CD4-positive, alpha-beta T cell treated with Interleukin-6 at 100 ng/mL for 8 hours (primary cell): ENCODE data around the gene ADRA2C.

Experiments used
- DNase-seq: peaks from one replicate; pipeline ENCODE4 v3.0.0-alpha.2; 2020; ENCODE audit warnings: mixed read lengths, low spot score

The ADRA2C gene

DNA sequence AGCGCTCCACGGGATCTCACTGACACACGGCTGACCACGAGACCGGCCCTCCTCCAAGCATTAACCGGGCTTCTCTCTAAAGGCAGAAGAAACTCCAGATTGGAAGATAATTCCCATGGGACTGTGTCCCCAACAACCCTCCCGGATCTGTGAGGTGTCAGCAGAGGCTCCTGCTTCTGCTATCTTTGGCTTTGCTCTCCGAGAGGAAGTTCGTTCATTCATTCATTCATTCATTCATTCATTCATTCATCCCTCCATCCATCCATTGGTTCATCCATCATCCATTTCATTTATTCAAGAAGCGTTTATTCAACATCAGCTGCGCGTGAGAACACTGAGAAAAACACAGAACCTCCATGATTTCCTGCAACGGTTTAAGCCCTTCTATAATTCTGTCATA is 11.5 kb downstream of the ADRA2C start:
- no peak for DNase-seq

DNA sequence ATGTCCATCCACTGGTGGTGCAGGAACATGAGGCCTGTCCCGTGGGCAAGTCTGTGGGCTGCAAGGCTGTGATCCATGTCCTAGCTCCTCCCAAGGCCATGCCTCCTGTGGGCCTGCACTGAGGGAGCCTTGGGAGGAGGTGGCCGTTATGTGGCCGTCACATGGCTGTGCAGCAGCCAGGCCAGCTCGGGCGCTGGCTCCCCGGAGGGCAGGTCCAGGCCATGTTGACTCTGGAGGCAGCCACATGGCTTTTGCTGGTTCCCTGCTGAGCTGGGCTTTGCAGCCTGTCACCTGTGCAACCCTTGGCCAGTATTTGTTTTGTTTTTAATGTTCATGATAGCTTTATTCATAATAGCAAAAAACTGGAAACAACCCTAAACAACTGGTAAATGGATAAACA is 13.3 kb downstream of the ADRA2C start:
- DNase-seq, result no peak

DNA sequence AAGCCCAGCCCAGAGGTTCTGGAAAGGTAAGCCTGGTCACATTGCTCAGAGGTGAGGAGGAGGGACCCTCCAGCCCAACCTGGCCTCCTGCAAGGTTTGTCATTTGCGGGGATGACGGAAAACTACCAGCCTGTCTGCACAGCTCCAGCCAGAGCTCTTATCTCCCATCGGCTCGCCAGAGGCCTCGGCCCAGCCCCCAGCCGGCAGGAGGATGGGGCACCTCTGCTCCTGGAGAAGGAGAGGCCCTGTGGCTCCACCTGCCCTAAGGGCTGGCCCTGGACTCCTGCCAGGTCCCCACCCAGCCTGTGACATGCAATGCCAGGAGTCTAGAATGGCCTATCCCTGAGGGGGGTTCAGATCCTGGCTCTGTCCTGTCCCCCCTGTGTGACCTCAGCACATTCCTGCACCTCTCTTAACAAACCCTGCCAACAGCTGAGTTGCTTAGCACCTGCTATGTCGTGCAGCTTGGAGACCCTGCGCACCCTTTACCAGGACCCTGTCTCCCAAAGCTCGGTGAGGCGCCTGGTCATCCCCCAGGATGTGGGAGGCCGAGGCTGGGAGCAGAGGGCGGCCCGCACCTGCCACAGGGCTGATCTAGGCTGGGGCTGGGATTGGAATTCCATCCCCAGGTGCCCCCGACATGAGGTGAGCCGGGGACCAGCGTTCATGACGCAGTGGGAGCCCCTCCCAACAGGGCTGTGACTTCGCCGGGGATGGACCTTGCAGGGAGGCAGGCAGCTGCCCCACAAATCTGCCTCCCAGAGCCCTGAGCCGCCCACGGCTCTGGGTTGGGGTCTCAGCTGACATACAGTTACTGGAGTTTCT is 14.4 kb downstream of the ADRA2C start:
- no peak for DNase-seq

DNA sequence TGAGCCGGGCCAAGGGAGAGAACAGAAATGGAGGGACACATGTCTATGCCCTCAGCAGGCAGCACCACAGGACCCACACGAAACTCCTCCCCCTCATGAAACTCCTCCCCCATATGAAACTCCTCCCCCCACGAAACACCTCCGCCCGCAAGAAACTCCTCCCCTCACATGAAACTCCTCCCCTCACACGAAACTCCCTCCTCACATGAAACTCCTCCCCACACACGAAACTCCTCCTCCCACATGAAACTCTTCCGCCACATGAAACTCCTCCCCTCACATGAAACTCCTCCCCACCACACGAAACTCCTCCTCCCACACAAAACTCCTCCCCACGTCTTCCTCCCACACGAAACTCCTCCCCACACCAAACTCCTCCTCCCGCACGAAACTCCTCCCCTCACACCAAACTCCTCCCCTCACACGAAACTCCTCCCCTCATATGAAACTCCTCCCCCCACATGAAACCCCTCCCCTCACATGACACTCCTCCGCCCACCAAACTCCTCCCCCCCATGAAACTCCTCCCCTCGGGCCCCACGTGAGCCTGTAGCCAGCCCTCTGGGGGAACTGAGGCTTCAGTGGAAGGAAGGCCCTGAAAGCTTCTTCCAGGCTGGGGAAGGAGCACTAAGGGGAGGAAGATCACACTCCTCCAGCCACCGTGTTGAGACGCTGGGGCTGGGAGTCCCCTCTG is 15.2 kb downstream of the ADRA2C start:
- DNase-seq, result no peak

DNA sequence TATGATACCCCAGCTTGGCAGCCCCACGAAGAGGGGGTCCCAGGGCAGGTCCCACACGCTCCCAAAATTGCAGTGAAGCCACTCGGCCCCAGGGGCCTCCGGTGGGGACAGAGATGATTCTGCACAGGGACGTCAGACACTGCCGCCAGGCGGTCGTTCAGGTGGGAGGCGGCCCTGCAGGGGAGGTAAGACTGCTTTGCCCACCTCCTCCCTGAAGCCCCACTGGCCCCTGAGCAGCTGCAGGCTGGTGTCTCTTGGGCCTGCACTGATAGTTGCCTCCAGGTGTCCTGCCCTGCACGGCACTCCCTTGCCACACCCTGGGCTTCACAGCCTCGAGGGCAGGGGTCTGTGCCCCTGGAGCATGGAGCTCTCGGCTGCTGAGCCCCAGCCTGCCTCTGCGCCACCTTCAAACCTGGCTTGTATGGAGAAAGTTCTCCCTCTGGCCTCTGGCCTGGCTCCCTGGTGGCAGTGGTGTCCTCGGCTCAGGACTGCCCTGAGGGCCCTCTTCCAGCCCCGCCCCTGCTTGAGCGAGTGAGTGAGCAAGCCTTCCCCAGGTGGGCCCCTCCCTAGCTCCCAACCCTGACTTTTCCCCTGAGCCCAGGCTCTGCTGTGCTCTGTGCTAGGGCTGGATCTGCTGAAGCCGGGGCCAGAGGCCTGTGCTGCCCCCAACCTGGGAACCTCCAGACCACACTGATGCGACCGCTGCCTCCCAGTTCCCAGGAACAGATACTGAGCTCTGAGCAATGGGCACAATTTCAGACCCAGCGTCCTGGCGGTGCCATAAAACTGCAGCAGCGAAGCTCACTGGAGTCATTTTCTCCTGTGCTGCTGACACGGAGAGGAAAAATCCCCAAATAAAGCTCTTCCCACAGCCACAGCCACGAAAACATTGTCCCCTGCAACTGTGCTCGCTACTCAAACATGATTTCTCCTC is 16.1 kb downstream of the ADRA2C start:
- DNase-seq, result no peak

DNA sequence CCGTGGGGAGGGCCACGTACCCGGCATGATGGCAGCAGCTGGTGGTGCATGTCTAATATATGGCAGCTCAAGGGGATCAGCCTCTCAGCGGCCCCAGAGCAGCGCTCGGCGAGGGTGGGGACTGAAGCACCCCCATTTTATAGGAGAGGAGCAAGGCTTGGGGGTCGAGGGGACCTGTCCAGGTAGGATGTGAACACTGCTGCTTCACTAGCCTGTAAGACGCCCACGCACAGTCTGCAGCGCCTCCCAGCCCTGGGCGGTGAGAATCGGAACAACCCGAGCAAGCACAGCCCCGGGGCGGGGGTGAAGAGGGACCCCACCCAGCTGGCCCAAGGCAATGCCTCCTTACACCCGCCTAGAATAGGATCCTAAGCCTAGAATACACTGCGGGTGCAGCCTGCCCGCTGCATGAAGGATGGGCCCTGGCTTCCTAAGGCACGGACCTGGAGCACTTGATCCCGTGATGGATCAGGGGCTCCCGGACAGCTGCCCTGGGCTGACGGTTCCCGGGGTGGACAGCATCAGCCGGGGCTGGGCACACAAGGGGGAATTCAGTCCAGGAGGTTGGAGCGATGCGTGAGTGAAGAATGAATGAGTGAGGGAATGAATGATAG is 17.6 kb downstream of the ADRA2C start:
- no peak for DNase-seq

DNA sequence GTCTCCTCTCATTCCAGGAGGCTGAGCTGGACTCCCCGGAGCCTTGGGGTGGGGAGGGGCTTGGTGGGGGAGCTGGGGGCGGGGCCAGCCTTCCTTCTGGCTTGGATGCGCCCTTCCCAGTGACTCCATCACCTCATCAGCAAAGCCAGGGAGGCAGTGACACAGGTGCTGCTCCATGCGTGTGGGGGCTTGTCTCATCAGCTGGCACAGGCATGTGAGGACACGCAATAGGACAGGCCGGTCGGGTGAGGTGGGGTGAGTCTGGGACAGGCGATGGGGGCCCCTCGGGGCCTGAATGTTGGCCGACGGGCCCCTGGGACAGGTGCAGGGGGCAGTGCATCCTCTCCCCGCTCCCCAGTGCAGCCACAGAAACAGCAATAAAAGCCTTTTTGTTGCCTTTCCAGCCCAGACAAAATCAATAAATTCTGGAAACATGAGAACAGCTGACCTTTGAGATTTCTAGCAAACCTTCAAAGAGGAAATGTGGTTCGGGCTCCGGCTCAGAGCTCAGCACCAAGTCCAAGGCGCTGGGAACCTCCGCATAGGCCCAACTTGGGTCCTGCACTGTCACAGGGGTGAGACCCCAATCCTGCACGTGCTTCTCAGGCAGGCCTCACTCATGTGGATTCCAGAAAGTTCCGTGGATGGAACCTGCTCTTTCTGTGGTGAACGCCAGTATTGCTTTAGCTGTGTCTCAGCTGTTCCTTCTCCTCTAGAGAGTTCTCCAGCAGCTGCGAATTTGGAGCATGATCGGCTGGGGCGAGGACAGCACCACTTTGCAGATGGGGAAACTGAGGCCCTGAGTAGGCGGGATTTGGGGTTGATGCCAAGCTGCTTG is 18.5 kb downstream of the ADRA2C start:
- no peak for DNase-seq

DNA sequence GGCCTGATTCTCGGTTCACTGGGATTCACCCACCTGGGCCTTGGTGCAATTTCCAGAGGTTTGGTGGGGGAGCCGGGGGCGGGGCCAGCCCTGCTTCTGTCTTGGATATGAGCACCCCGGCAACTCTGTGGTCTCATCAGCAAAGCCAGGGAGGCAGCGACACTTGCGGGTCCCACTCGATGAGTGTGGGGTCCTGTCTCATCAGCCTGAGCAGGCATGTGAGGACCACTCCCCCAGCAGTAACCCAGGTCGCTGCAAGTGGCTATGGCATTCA is 19.0 kb downstream of the ADRA2C start:
- DNase-seq, result no peak

DNA sequence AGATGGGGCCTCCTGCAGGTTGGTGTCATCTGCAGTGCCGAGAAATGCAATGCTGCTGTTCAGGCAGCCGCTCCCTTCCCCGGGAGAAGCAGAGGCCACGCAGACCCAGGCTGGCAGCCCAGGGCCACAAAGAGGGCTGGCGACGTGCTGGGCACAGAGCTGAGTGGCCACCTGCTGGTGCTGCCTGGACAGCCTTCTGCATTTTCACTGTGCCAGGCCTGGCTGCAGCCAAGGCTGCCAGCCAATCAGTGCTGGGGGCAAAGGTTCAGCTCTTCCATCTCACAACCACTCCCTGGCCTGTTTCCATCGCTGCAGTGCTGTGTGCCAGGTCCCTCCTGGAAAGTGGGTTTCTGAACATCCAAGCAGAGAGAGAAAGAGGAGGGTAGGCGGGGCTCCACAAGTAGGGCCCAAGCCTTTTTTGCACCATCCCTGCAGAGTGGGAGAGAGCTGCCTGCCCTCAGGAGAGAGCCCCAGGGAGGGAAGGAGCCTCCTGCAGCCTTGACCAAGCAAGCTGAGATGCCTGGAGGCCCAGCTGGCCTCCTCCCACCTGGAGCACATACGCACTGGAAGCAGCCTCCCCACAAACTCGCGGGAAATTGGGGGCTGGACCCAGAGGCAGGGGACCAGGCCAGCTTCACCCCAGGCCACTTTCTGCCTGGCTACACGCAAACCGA is 20.1 kb downstream of the ADRA2C start:
- DNase-seq, result no peak

DNA sequence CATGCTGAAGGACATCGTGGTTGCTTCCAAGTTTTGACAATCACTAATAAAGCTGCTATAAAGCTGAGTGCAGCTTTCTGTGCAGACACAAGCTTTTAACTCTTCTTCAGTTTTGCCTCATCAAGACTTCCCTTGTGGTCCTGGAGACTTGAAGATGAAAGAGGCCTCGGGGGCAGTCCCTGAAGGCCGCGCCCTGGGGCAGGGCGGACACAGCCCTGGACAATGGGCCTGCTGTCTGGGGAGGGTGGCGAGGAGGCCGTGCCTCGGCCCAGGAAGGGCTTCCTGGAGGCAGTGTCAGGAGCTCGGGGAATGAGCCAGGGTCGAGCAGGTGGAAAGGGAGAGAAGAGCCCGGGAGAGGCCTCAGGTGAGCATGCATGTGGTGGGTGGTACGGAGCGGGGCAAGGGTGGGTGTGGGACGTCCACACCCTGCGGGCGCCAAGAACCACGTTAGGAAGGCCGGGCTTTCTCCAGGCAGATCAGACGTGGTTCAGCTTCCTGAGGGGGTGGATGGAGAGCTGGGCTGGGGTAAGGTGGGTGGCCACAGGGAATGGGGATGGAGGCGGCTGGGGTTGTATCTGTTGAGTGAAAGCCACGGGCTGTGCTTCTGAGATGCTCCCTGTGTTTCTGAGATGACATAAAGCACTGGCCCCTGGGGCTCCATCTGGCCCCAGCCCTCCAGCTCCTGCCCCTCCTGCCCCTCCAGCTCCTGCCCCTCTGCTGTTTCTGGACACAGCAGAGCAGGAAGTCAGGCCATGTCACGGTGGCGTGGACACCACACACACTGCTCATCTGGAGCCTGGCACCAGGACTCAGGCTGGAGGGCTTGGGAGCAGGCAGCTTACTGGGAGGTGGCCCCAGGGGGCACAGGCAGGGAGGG is 21.5 kb downstream of the ADRA2C start:
- DNase-seq, result no peak

DNA sequence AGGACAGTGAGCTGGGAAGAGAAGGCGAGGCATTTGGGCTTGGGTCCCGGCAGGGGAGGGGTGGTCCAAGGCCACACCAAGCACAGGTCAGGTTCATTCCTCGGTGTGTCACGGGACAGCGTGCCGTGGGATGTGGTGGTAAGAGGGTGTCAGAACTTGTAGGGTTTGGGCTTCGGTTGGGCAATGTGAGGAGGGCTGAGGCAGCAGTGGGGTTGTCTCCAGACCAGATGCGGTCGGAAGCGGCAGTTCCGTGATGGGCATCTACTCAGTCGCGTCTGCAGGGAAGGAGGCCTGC is 22.1 kb downstream of the ADRA2C start:
- DNase-seq, result no peak

DNA sequence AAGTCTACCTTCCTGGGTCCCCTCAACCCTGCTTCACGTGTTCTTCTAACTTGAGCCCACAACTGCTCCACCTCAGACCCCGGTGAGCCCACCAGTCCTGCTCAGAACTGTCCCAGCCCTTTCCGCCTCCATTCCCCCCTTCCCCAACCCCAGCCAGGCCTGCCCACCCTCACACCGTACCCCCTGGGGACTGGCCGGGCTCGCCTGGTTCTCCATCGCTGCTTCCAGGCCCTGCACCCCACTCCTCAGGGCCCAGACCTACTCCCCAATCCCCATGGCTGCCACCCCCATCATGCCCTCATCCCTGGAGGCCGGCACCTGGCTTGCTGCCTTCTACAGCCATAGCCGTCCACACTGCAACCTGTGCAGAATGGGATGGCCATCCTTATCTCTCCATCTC is 23.4 kb downstream of the ADRA2C start:
- no peak for DNase-seq

DNA sequence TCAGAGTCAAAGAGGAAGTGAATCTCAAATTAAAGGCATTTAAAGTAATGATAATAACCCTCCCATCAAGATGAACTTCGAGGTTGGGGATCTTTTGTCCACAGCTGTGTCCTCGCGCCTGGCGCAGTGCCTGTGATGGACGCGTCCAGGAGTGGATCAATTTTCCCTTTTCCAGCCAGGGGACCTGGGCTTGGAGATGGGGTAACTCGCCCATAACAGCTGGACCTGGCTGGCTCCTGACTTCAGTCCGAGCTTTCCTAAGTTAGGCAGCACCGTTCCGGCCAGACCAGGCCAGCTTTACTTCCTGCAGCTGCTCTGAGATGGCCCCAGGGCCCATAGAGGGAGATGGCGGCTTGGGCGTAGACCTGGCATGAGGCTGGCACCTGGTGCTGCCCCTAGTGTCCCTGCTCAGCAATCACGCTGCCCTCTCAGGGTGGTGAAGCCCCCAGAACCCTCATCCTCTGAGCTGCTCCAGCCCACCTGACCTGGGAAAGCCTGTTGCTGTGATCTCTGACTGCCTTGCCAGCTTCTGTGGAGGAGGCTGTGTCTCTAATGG is 23.9 kb downstream of the ADRA2C start:
- DNase-seq, result no peak

DNA sequence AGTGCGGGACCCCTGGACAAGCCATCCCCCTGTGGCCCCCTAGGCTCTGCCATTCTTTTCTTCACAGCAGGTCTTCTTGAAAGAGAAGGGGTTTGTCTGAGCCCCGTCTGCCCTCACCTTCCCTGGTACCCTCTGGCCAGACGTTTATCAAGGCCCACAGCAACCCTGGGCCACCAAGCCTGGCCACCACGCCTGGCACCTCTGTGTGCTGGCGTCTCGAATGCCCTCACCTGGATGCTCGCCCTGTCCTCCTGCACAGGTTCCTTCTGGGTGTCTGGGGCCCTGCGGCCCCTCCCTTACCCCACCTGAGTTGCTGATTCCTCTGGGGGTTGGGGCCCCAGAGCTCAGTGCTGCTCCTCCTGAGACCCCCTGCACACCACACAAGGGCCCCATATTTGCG is 25.1 kb downstream of the ADRA2C start:
- DNase-seq, result no peak

DNA sequence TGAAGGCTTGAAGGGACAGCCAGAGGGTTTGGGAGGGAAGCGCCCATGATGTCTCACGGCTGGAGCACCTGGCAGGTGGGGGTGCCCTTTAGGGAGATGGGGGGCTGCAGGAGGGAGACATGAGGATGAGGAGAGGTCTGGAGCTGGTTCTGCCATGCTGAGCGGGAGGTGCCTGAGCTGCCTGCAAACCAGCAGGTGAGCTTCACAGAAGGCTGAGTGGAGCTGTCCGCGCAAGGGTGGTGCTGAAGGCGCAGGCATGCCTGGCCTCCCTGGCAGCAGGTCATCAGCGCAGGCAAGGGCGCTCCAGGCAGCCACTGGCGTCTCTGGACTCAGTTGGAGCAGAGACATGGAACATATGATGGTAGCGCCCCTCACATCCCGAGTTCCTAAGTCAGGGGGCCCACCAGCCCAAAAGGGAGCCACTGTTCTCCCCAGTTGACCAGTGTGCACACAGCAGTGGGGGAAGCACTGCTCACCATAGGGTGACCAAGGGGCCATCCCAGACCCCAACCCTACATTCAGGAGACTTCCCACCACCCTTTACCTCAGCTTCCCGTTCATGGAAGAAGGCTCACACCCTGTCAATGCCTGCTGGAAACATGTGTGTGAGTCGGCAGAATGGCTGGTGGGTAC is 25.8 kb downstream of the ADRA2C start:
- no peak for DNase-seq

DNA sequence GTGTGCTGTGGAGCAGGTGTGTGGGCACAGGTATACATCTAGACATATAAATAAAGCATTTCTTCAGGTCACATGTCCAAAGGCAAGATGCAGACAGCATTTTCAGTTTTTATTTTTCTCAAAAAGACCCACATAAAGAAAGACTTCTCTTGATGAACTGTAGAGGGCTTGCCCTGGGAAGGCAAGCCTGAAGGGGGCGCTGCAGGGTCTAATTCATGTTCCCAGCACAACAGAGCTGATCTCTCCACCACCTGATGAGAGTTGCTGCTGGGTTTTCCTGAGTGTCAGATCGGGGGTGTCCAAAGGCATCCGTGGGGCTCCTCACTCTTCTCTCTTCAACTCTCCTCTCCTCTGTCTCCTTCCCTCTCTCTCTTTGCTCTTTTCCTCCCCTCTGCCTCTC is 26.6 kb downstream of the ADRA2C start:
- DNase-seq, result no peak

DNA sequence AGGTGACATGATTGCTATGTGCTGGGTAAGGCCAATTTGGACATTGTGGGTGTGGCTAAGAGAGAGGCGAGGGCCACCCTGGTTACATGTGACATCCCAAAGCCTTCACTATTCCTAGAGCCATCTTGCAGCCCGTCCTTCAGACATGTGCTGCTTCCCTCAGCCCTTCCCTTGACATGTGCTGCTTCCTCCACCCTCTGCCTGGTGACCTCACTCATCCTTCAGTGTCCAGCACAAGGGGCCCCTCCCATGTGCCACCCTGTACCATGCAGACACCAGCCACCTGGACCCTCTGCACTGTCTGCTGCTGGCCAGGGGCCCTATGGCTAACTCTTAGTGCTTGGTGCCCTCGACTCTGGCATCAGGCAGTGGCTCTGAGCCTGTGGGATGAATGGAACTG is 27.4 kb downstream of the ADRA2C start:
- no peak for DNase-seq

DNA sequence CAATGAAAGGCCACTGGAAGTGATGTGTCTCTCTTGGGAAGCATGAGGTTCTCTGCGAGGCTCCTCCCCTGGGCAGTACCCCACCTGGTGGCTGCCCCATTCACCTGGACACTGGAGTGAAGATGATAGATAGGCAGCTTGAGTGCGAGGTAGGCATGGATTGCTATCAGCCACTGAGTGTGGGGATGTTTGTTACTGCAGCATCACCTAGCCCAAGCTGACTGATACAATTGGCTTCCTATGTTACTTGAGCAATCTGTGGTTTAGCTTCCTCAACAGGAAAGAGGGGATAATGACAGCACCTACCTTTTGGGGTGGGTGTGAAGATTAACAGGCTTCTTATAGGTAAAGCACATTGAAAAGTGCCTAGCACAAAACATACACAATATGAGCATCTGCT is 30.8 kb downstream of the ADRA2C start:
- no peak for DNase-seq
